ENCODE measurements around the gene SLC9A1. TPM values are rescaled to one million over a fixed set of nuclear protein-coding genes. Genes with fewer than 3 reads are reported as not detected.
"Not testable (repeated sequence)": the region's sequence is repeated elsewhere in the genome, so short reads cannot be mapped to it uniquely, and the experiment has no call there.

Gene SLC9A1
- 24.2 and 27.1 TPM in 2 replicates for total RNA-seq
- long read RNA-seq, partial matches to known transcripts = 0 of 1 reads
- long read RNA-seq, other reads (novel, unspliced or antisense) = 1 of 1 reads

GRCh38 chr1:27154991-27155781, at the start of gene SLC9A1:
SLC9A1 (minus strand) TSS chr1:27155125; CDS start chr1:27154334, 791 bp downstream.
- H3K4me3 Mint-ChIP-seq = peak within 1 kb of the TSS; percentile 89
- peak within 1 kb of the TSS; percentile 8 for H3K27ac Mint-ChIP-seq (ENCODE audit: unreplicated experiment)
- peak; percentile 87 for TF ChIP-seq CTCF (conservative IDR thresholded peaks at IDR 0.05)
- peaks cover 40% of the 10 kb centered on the region for H3K4me1 Mint-ChIP-seq
- peak; percentile 96 for DNase-seq (ENCODE audit: low read depth, low spot score)
- H3K36me3 Mint-ChIP-seq (ENCODE audit: low read depth) = no peaks in the 10 kb centered on the region
- H3K27me3 Mint-ChIP-seq (ENCODE audit: low read depth) = no peaks in the 10 kb centered on the region
- H3K9me3 Mint-ChIP-seq = no peaks in the 10 kb centered on the region

- no peak overlapping the region for H3K4me3 Mint-ChIP-seq
- no peak overlapping the region for H3K27ac Mint-ChIP-seq (ENCODE audit: unreplicated experiment)
- DNase-seq (ENCODE audit: low read depth, low spot score) = no peak
- no peak for TF ChIP-seq CTCF (conservative IDR thresholded peaks at IDR 0.05)
- H3K4me1 Mint-ChIP-seq = peaks cover 5% of the 10 kb centered on the region
- no peaks in the 10 kb centered on the region for H3K36me3 Mint-ChIP-seq (ENCODE audit: low read depth)
- H3K9me3 Mint-ChIP-seq = no peaks in the 10 kb centered on the region
- H3K27me3 Mint-ChIP-seq (ENCODE audit: low read depth) = peaks cover 3% of the 10 kb centered on the region
Measured at GRCh38 chr1:27203946-27204345, 49.0 kb upstream of the SLC9A1 start.

DNA sequence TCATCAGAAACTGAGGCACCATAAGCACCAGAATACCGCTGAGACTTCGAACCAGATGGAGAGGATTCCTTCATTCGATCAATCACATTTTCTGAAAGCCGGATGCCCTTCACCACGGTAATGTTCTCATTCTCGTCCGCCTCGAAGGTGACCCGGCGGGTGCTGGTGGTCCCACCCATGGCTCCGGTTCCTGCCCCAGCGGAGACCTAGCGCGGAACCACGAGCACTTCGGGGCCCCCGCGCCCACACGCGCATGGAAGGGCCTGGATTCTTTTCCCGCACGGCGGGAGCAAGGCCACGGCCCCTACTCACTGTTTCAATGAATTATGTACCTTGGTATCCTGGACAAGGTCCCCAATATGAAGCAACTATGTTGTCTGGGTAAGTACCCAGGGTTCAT, 46.4 kb upstream of the SLC9A1 start:
- no peak overlapping the region for H3K4me3 Mint-ChIP-seq
- no peak overlapping the region for H3K27ac Mint-ChIP-seq (ENCODE audit: unreplicated experiment)
- no peak for TF ChIP-seq CTCF (conservative IDR thresholded peaks at IDR 0.05)
- peaks cover 5% of the 10 kb centered on the region for H3K4me1 Mint-ChIP-seq
- H3K9me3 Mint-ChIP-seq = no peaks in the 10 kb centered on the region
- DNase-seq (ENCODE audit: low read depth, low spot score) = no peak
- H3K36me3 Mint-ChIP-seq (ENCODE audit: low read depth) = no peaks in the 10 kb centered on the region
- peaks cover 3% of the 10 kb centered on the region for H3K27me3 Mint-ChIP-seq (ENCODE audit: low read depth)

- TF ChIP-seq CTCF (conservative IDR thresholded peaks at IDR 0.05) = no peak
- peaks cover 5% of the 10 kb centered on the region for H3K4me1 Mint-ChIP-seq
- no peak overlapping the region for H3K27ac Mint-ChIP-seq (ENCODE audit: unreplicated experiment)
- no peak overlapping the region for H3K4me3 Mint-ChIP-seq
- H3K36me3 Mint-ChIP-seq (ENCODE audit: low read depth) = no peaks in the 10 kb centered on the region
- no peaks in the 10 kb centered on the region for H3K9me3 Mint-ChIP-seq
- H3K27me3 Mint-ChIP-seq (ENCODE audit: low read depth) = peaks cover 3% of the 10 kb centered on the region
- DNase-seq (ENCODE audit: low read depth, low spot score) = no peak
Measured at GRCh38 chr1:27193194-27193593, 38.3 kb upstream of the SLC9A1 start.

- H3K4me3 Mint-ChIP-seq = no peak overlapping the region
- peaks cover 2% of the 10 kb centered on the region for H3K36me3 Mint-ChIP-seq (ENCODE audit: low read depth)
- H3K27ac Mint-ChIP-seq (ENCODE audit: unreplicated experiment) = no peak overlapping the region
- no peaks in the 10 kb centered on the region for H3K4me1 Mint-ChIP-seq
- DNase-seq (ENCODE audit: low read depth, low spot score) = no peak
- H3K27me3 Mint-ChIP-seq (ENCODE audit: low read depth) = peaks cover 3% of the 10 kb centered on the region
- TF ChIP-seq CTCF (conservative IDR thresholded peaks at IDR 0.05) = no peak
- H3K9me3 Mint-ChIP-seq = no peaks in the 10 kb centered on the region
Measured at GRCh38 chr1:27192039-27192529, 37.2 kb upstream of the SLC9A1 start.

DNA sequence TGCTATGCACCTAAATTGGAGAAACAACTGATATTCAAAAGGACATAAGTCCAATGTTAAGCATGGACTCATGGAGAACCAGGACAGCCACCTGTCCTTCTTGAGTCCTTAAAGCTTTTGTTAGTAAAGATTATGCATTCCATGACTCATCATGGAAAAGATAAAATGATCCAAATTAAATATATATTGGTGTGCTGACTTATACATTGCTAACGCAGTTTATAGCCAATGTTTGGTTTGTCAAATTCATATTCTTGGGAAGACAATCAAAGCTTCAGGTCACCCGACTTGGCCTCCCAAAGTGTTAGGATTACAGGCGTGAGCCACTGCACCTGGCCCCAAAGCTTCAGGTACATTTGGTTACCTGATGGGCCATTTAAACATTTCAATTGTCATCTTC, 29.7 kb upstream of the SLC9A1 start:
- H3K4me1 Mint-ChIP-seq; H3K27me3 Mint-ChIP-seq (ENCODE audit: low read depth); DNase-seq (ENCODE audit: low read depth, low spot score); H3K9me3 Mint-ChIP-seq; H3K36me3 Mint-ChIP-seq (ENCODE audit: low read depth); H3K4me3 Mint-ChIP-seq; H3K27ac Mint-ChIP-seq (ENCODE audit: unreplicated experiment): not testable (repeated sequence)

Data from neural crest cell (in vitro differentiated cells).